NCI-H226 (cell line): Measurements from ENCODE around the gene BPTF.
"Not testable (repeated sequence)": the region's sequence is repeated elsewhere in the genome, so short reads cannot be mapped to it uniquely, and the experiment has no call there.

Experiments
- DNase-seq: peaks from one replicate; pipeline ENCODE4 v3.0.0-alpha.2; 2015

Gene BPTF

GRCh38 chr17:67833946-67834631 is 8.8 kb downstream of the BPTF start:
- DNase-seq = no peak

GRCh38 chr17:67834634-67835033 is 9.3 kb downstream of the BPTF start:
- no peak for DNase-seq

- peak; percentile 19 for DNase-seq
Observed at GRCh38 chr17:67836205-67836987, 11.1 kb downstream of the BPTF start.

GRCh38 chr17:67837965-67838364 is 12.7 kb downstream of the BPTF start:
- DNase-seq = no peak

GRCh38 chr17:67838538-67838937 is 13.2 kb downstream of the BPTF start:
- DNase-seq = no peak

GRCh38 chr17:67841992-67842391 is 16.7 kb downstream of the BPTF start:
- DNase-seq = no peak

GRCh38 chr17:67842648-67843047 is 17.3 kb downstream of the BPTF start:
- DNase-seq = no peak

GRCh38 chr17:67845374-67845773 is 20.1 kb downstream of the BPTF start:
- no peak for DNase-seq

GRCh38 chr17:67848189-67848588 is 22.9 kb downstream of the BPTF start:
- DNase-seq = not testable (repeated sequence)

- DNase-seq = not testable (repeated sequence)
Observed at GRCh38 chr17:67848846-67849245, 23.5 kb downstream of the BPTF start.

- no peak for DNase-seq
Observed at GRCh38 chr17:67850991-67851631, 25.8 kb downstream of the BPTF start.

GRCh38 chr17:67853703-67854102 is 28.4 kb downstream of the BPTF start:
- DNase-seq = no peak

GRCh38 chr17:67854378-67854777 is 29.1 kb downstream of the BPTF start:
- DNase-seq = no peak

GRCh38 chr17:67855504-67856324 is 30.4 kb downstream of the BPTF start:
- no peak for DNase-seq

GRCh38 chr17:67856402-67856801 is 31.1 kb downstream of the BPTF start:
- not testable (repeated sequence) for DNase-seq

- DNase-seq = no peak
Observed at GRCh38 chr17:67862614-67863217, 37.4 kb downstream of the BPTF start.

GRCh38 chr17:67863624-67864247 is 38.4 kb downstream of the BPTF start:
- no peak for DNase-seq

GRCh38 chr17:67865438-67865837 is 40.1 kb downstream of the BPTF start:
- no peak for DNase-seq

GRCh38 chr17:67867591-67867990 is 42.3 kb downstream of the BPTF start:
- no peak for DNase-seq

- DNase-seq = no peak
Observed at GRCh38 chr17:67868176-67868575, 42.9 kb downstream of the BPTF start.

- DNase-seq = no peak
Observed at GRCh38 chr17:67879662-67880061, 54.4 kb downstream of the BPTF start.

- DNase-seq = no peak
Observed at GRCh38 chr17:67881083-67881482, 55.8 kb downstream of the BPTF start.
